Tibial nerve (tissue), 4 donors: ENCODE results near the gene FUT8. TPM values are rescaled to one million over a fixed set of nuclear protein-coding genes. Genes with fewer than 3 reads are reported as not detected.

Experiments
- DNase-seq, 2 donors: peaks; one replicate each; pipeline ENCODE4 v3.0.0-alpha.2; 2019; ENCODE audit warnings: low spot score in 2 of 2
- H3K27ac ChIP-seq, 4 donors: fragments of 200-600 bp; sonication (generic) in 3 of 4; one replicate each; pipeline ENCODE4 v1.5.1; 2017 to 2019; ENCODE audit warnings: mild to moderate bottlenecking in 1 of 4
- H3K27me3 ChIP-seq, 2 donors: fragments of 200-600 bp; sonication (generic) in 1 of 2; one replicate each; pipeline versions ENCODE4 v1.5.1 to v1.6.0; 2017 to 2019
- H3K36me3 ChIP-seq, 3 donors: fragments of 200-600 bp; sonication (generic); one replicate each; pipeline ENCODE4 v1.5.1; 2018 to 2019
- H3K4me1 ChIP-seq, 4 donors: fragments of 200-600 bp; sonication (generic) in 3 of 4; one replicate each; pipeline ENCODE4 v1.5.1; 2017 to 2019
- H3K4me3 ChIP-seq, 4 donors: fragments of 200-600 bp; sonication (generic) in 3 of 4; one replicate each; pipeline ENCODE4 v1.5.1; 2017 to 2019; ENCODE audit warnings: mild to moderate bottlenecking in 1 of 4, moderate library complexity in 1 of 4
- H3K9me3 ChIP-seq, 4 donors: fragments of 200-600 bp; sonication (generic) in 3 of 4; one replicate each; pipeline ENCODE4 v1.5.1; 2017 to 2019
- EP300 ChIP-seq, 2 donors: sonication (generic); formaldehyde crosslinking; IDR thresholded peaks; one replicate each; pipeline ENCODE4 v1.6.1; 2017; ENCODE audit warnings: antibody characterized with exemption in 2 of 2, mild to moderate bottlenecking in 1 of 2
- POLR2A ChIP-seq, 2 donors: fragments of 450-650 bp; IDR thresholded peaks; one replicate each; pipeline ENCODE4 v1.6.1; 2017; ENCODE audit warnings: antibody characterized with exemption in 2 of 2, mild to moderate bottlenecking in 2 of 2, moderate library complexity in 2 of 2
- WGBS, 2 donors: methylation state at CpG; one replicate each; pipeline ENCODE4 v1.1.5; 2018; 5-methylcytosine and 5-hydroxymethylcytosine counted together
- total RNA-seq, 4 donors: library from RNA; depleted of rRNA; stranded (reverse); fragments of >200 nt; gene quantifications; one replicate each; pipeline ENCODE4 v1.1.0, GENCODE V29; 2016
- TF ChIP-seq, protein P1 (sequence below), 5 experiments: fragments of 200-600 bp in 3 of 5; fragments of 450-650 bp in 2 of 5; sonication (generic) in 3 of 5; IDR thresholded peaks; one replicate each; pipeline ENCODE4 v1.5.1; 2016 to 2019; ENCODE audit warnings: antibody characterized with exemption in 5 of 5, mild to moderate bottlenecking in 3 of 5, moderate library complexity in 2 of 5

Gene FUT8
- total RNA-seq, 4 donors from 2014 or later, result 69.6 to 114 (median 91.2) TPM

DNA sequence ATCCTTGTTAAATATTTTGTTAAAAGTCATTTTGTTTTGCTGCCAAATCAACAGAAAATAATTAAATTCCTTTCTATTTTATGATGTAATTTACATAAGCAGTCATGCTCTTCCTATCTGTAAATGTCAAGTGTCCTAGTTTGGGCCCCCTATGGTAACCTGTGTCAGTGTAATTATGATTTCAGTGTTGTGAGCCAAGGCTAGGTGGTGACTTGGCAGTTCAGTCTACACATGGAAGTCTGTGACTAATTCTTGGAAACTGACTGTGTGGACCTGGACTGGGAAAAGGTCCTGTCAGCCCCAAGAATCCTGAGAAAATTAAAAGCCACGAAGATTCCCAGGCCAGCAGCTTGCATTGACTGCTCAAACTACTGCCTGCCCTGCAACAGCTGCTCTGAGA lies 371.0 kb downstream of the FUT8 start:
- Histone ChIP-seq H3K9me3 (no peaks in the 10 kb centered on the region), H3K4me3 (no peak overlapping the region), H3K4me1 (no peaks in the 10 kb centered on the region), H3K36me3 (no peaks in the 10 kb centered on the region), H3K27me3 (no peaks in the 10 kb centered on the region), H3K27ac (no peak overlapping the region)
- DNase-seq, result no peak
- TF ChIP-seq, protein P1, sequence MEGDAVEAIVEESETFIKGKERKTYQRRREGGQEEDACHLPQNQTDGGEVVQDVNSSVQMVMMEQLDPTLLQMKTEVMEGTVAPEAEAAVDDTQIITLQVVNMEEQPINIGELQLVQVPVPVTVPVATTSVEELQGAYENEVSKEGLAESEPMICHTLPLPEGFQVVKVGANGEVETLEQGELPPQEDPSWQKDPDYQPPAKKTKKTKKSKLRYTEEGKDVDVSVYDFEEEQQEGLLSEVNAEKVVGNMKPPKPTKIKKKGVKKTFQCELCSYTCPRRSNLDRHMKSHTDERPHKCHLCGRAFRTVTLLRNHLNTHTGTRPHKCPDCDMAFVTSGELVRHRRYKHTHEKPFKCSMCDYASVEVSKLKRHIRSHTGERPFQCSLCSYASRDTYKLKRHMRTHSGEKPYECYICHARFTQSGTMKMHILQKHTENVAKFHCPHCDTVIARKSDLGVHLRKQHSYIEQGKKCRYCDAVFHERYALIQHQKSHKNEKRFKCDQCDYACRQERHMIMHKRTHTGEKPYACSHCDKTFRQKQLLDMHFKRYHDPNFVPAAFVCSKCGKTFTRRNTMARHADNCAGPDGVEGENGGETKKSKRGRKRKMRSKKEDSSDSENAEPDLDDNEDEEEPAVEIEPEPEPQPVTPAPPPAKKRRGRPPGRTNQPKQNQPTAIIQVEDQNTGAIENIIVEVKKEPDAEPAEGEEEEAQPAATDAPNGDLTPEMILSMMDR (IDR thresholded peaks at IDR 0.05), result no peak
- no peak for TF ChIP-seq POLR2A (IDR thresholded peaks at IDR 0.05)
- 57 to 63% methylated on average over 1 of the region's 1 CpG for WGBS, 2 donors

GRCh38 chr14:65784574-65784973 lies 372.0 kb downstream of the FUT8 start:
- WGBS, 2 donors, result 53 to 59% methylated on average over 2 of the region's 2 CpGs
- DNase-seq, result no peak
- no peak for TF ChIP-seq EP300 (IDR thresholded peaks at IDR 0.05)
- no peak for TF ChIP-seq POLR2A (IDR thresholded peaks at IDR 0.05)
- TF ChIP-seq, protein P1 (IDR thresholded peaks at IDR 0.05), result no peak
- no peaks in the 10 kb centered on the region for H3K27me3 ChIP-seq
- H3K9me3 ChIP-seq, result no peaks in the 10 kb centered on the region
- no peak overlapping the region for H3K27ac ChIP-seq
- no peaks in the 10 kb centered on the region for H3K36me3 ChIP-seq
- H3K4me1 ChIP-seq, result no peaks in the 10 kb centered on the region
- H3K4me3 ChIP-seq, result no peak overlapping the region

- DNase-seq, result no peak
- H3K36me3 ChIP-seq, result no peaks in the 10 kb centered on the region
- no peak overlapping the region for H3K4me3 ChIP-seq
- H3K27me3 ChIP-seq, result no peaks in the 10 kb centered on the region
- TF ChIP-seq EP300 (IDR thresholded peaks at IDR 0.05) (no peak), POLR2A (IDR thresholded peaks at IDR 0.05) (no peak)
- TF ChIP-seq, protein P1 (IDR thresholded peaks at IDR 0.05), result no peak
- no peaks in the 10 kb centered on the region for H3K4me1 ChIP-seq
- H3K9me3 ChIP-seq, result no peaks in the 10 kb centered on the region
- H3K27ac ChIP-seq, result no peak overlapping the region
Measured at GRCh38 chr14:65787461-65787860, 374.9 kb downstream of the FUT8 start.

- Histone ChIP-seq H3K36me3 (no peaks in the 10 kb centered on the region), H3K27me3 (no peaks in the 10 kb centered on the region), H3K4me3 (no peak overlapping the region), H3K4me1 (no peaks in the 10 kb centered on the region), H3K27ac (no peak overlapping the region), H3K9me3 (no peaks in the 10 kb centered on the region)
- TF ChIP-seq, protein P1 (IDR thresholded peaks at IDR 0.05), result no peak
- TF ChIP-seq POLR2A (IDR thresholded peaks at IDR 0.05), result no peak
- TF ChIP-seq EP300 (IDR thresholded peaks at IDR 0.05), result no peak
- DNase-seq, result no peak
- 72 to 73% methylated on average over 5 of the region's 5 CpGs for WGBS, 2 donors
Measured at GRCh38 chr14:65788876-65789275, 376.3 kb downstream of the FUT8 start.

DNA sequence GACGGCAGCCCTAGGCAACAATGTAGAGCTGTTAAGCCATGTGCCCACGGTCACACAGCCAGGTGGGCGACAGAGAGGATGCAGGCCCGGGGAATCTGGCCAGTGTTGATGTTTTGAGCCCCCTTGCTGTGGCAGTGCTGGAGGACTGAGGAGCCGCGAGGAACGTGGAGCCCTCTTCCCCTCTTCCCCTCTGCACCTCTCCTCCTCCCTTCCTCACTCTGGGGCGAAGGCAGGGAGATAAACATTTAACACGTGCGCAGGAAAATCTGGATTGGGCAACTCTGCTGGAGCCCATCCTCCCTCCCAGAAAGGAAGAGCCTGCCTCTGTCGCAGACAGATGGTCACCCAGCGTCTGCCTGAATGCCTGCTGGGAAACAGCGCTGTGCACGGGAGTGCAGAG lies 376.8 kb downstream of the FUT8 start:
- WGBS, 2 donors, result 69 to 70% methylated on average over 14 of the region's 14 CpGs
- DNase-seq, result no peak
- Histone ChIP-seq H3K36me3 (no peaks in the 10 kb centered on the region), H3K27me3 (no peaks in the 10 kb centered on the region), H3K4me3 (no peak overlapping the region), H3K27ac (no peak overlapping the region), H3K9me3 (no peaks in the 10 kb centered on the region), H3K4me1 (no peaks in the 10 kb centered on the region)
- no peak for TF ChIP-seq POLR2A (IDR thresholded peaks at IDR 0.05)
- TF ChIP-seq EP300 (IDR thresholded peaks at IDR 0.05), result no peak
- TF ChIP-seq, protein P1 (IDR thresholded peaks at IDR 0.05), result no peak
